Measurements from ENCODE around the gene CPSF3. TPM values are rescaled to one million over a fixed set of nuclear protein-coding genes. Genes with fewer than 3 reads are reported as not detected.

The CPSF3 gene
- total RNA-seq, 2 experiments from 2014 or later = 64.5 to 65.7 TPM

- no peaks in the 10 kb centered on the region for H3K9me3 Mint-ChIP-seq
- no peak for DNase-seq
- H3K4me1 Mint-ChIP-seq (ENCODE audit: low read depth) = no peaks in the 10 kb centered on the region
- no peak overlapping the region for H3K4me3 Mint-ChIP-seq
- H3K27me3 Mint-ChIP-seq (ENCODE audit: low read depth) = no peaks in the 10 kb centered on the region
- H3K36me3 Mint-ChIP-seq (ENCODE audit: low read depth) = no peaks in the 10 kb centered on the region
- CTCF ChIA-PET = no interaction called here
- H3K27ac Mint-ChIP-seq = no peak overlapping the region
- intact Hi-C loops (cut with micrococcal nuclease) = no loop called here
Measured at GRCh38 chr2:9400268-9401058, 23.0 kb upstream of the CPSF3 start.

DNA sequence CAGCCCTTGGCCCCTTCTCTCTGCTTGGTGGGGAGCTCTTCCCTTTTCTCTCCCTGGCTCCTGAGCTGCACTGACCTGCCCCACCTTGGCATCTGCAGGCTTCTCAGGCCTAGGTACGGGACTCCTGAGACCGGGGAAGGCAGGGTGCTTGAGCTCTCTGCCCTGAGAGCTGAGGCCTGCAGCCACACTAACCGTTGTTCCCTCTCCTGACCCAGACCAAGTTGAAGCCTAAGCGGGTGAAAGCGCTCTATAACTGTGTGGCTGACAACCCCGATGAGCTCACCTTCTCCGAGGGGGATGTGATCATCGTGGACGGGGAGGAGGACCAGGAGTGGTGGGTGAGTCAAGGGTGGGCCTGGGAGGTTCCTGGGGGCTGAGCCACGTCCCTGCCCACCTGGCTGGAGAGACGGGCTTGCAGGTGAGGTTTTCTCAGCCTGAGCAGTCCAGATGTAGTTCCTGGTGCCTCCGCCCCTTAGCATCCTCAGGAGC, 22.4 kb upstream of the CPSF3 start:
- CTCF ChIA-PET = interaction anchor here (0.8 kb wide), 1 partner anchor 46 kb away, joined by 3 read pairs; no protein-coding TSS in a partner anchor
- intact Hi-C loops (cut with micrococcal nuclease) = no loop called here
- DNase-seq = no peak
- Mint-ChIP-seq H3K27ac (no peak overlapping the region), H3K9me3 (no peaks in the 10 kb centered on the region), H3K27me3 (ENCODE audit: low read depth) (no peaks in the 10 kb centered on the region), H3K36me3 (ENCODE audit: low read depth) (no peaks in the 10 kb centered on the region), H3K4me1 (ENCODE audit: low read depth) (no peaks in the 10 kb centered on the region), H3K4me3 (no peak overlapping the region)

DNA sequence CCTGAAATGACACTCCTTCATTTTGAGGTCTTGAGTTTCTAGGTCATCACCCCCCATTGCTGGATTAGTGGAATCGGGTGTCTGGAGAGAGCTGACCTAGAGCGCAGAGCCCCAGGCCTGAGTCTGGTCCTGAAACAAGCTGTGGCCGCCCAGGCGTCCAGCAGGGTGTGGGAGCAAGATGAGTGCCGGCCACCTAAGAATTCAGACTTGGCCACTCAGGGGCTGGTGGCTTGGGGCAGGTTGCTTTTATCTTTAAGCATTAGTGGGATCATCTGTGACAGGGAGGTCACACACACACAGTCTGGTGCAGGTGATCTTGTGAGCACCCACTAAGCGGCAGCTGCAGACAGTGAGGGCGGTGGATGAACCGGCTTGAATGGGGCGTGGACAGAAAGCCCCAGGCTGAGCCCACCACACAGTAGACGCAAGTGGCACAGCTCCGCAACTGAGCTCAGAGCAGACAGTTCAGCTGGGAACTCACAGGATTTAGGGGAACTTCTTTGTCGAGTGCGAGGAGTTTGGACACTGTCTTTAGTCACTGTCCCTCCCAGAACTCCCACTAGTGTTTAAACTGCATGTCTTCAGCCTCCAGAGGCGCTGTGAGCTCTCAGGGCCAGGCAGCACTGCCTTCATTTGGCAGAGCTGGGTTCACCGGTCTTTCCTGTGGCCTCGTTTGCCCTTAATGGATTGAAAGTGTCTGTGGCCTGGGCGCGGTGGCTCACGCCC, 21.6 kb upstream of the CPSF3 start:
- Mint-ChIP-seq H3K4me3 (no peak overlapping the region), H3K9me3 (no peaks in the 10 kb centered on the region), H3K4me1 (ENCODE audit: low read depth) (no peaks in the 10 kb centered on the region), H3K36me3 (ENCODE audit: low read depth) (no peaks in the 10 kb centered on the region), H3K27me3 (ENCODE audit: low read depth) (no peaks in the 10 kb centered on the region), H3K27ac (no peak overlapping the region)
- intact Hi-C loops (cut with micrococcal nuclease) = no loop called here
- DNase-seq = no peak
- CTCF ChIA-PET = interaction anchor here (0.8 kb wide), 1 partner anchor 45 kb away, joined by 3 read pairs; no protein-coding TSS in a partner anchor

- Mint-ChIP-seq H3K9me3 (no peaks in the 10 kb centered on the region), H3K4me1 (ENCODE audit: low read depth) (no peaks in the 10 kb centered on the region), H3K4me3 (no peak overlapping the region), H3K36me3 (ENCODE audit: low read depth) (peaks cover 4% of the 10 kb centered on the region), H3K27ac (no peak overlapping the region), H3K27me3 (ENCODE audit: low read depth) (no peaks in the 10 kb centered on the region)
- CTCF ChIA-PET = no interaction called here
- intact Hi-C loops (cut with micrococcal nuclease) = no loop called here
- DNase-seq = no peak
Measured at GRCh38 chr2:9403924-9404323, 19.5 kb upstream of the CPSF3 start.

GRCh38 chr2:9404451-9404850, 19.0 kb upstream of the CPSF3 start:
- Mint-ChIP-seq H3K27ac (no peak overlapping the region), H3K4me3 (no peak overlapping the region), H3K36me3 (ENCODE audit: low read depth) (peaks cover 4% of the 10 kb centered on the region), H3K27me3 (ENCODE audit: low read depth) (no peaks in the 10 kb centered on the region), H3K9me3 (no peaks in the 10 kb centered on the region), H3K4me1 (ENCODE audit: low read depth) (no peaks in the 10 kb centered on the region)
- CTCF ChIA-PET = no interaction called here
- no peak for DNase-seq
- intact Hi-C loops (cut with micrococcal nuclease) = no loop called here

DNA sequence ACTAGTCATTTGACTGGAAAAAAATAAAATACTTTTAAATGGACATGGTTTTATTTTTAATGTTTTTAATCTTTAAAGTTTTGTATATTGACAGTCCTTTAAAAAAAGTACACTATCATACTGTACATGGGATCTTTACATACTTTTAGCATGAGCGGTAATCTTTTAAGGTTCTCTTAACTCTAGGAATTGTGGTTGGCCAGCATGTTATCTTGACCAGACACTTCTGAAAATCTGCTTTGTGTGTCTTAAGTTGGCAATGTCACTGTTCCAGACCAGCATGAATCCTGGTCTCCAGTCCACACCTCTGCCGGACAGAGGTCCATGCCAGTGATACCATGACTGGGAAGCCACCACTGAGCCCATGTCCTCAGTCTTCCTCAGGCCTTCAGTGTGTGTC, 17.8 kb upstream of the CPSF3 start:
- Mint-ChIP-seq H3K9me3 (no peaks in the 10 kb centered on the region), H3K27me3 (ENCODE audit: low read depth) (no peaks in the 10 kb centered on the region), H3K27ac (no peak overlapping the region), H3K4me1 (ENCODE audit: low read depth) (no peaks in the 10 kb centered on the region), H3K36me3 (ENCODE audit: low read depth) (peaks cover 5% of the 10 kb centered on the region), H3K4me3 (no peak overlapping the region)
- DNase-seq = no peak
- CTCF ChIA-PET = no interaction called here
- intact Hi-C loops (cut with micrococcal nuclease) = no loop called here

DNA sequence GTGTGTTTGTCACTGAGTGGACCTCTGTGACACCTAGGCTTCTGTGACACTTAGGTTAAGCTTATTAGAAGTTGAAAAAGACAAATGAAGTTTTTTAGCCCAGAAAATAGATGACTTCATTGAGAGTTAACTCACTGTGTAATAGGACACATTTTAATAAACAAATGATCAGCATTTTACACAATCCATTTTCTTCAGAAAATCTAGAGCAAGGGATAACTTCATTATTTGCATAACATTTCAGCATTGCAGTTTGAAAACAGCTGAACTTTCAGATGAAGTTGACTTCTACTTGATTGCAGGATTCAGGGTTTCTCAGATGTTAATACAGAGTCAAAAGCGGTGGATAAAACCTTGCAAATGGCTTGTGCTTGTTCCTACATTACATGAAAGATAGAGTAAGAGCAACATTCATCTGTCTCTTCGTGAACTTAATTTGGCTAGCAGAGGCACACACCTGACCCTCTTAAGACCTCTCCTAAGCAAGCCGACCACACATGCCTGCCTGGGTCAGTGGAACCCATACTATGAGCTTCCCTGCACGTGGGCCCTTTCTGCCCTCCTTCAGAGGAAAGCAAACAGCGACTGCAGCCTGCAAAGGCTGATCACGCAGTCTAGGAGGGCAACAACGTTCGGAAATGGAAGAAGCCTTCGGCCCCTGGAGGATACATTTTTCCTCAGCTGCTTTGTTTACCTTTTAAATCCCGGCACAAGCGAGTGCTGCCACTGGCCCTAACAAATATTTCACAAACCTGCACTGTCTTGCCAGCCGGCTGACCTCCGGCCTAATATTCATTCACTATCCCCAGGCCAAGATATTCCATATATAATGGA, 16.7 kb upstream of the CPSF3 start:
- intact Hi-C loops (cut with micrococcal nuclease) = no loop called here
- CTCF ChIA-PET = no interaction called here
- no peaks in the 10 kb centered on the region for H3K9me3 Mint-ChIP-seq
- H3K4me3 Mint-ChIP-seq = no peak overlapping the region
- DNase-seq = no peak
- no peak overlapping the region for H3K27ac Mint-ChIP-seq
- H3K4me1 Mint-ChIP-seq (ENCODE audit: low read depth) = no peaks in the 10 kb centered on the region
- H3K36me3 Mint-ChIP-seq (ENCODE audit: low read depth) = peaks cover 7% of the 10 kb centered on the region
- no peaks in the 10 kb centered on the region for H3K27me3 Mint-ChIP-seq (ENCODE audit: low read depth)

GRCh38 chr2:9407363-9407811, 16.1 kb upstream of the CPSF3 start:
- Mint-ChIP-seq H3K36me3 (ENCODE audit: low read depth) (peaks cover 12% of the 10 kb centered on the region), H3K27ac (no peak overlapping the region)
- intact Hi-C loops (cut with micrococcal nuclease) = no loop called here

DNA sequence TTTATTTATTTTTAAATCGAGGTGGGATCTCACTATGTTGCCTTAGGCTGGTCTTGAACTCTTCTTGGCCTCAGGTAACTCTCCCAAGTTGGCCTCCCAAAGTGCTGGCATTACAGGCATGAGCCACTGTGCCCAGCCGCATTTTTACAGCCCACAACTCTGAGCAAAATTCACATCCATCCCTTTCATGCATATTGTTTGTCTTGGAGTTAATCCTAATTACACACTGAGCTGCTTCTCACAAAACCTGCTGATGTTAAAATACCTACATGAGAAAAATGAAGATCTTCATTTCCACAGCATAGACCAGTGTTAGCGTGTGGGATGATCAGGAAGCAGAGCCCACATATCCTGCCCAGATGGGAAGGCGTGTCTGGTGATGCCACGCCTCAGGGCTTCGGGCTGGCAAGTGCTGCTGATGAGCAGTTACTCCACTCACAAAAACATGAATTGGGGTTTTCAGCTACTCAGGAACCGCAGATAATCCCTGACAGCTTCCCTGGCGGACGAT, 14.8 kb upstream of the CPSF3 start:
- H3K4me1 Mint-ChIP-seq (ENCODE audit: low read depth) = no peaks in the 10 kb centered on the region
- H3K9me3 Mint-ChIP-seq = no peaks in the 10 kb centered on the region
- intact Hi-C loops (cut with micrococcal nuclease) = no loop called here
- no peaks in the 10 kb centered on the region for H3K27me3 Mint-ChIP-seq (ENCODE audit: low read depth)
- no peak overlapping the region for H3K27ac Mint-ChIP-seq
- DNase-seq = no peak
- CTCF ChIA-PET = no interaction called here
- H3K4me3 Mint-ChIP-seq = no peak overlapping the region
- H3K36me3 Mint-ChIP-seq (ENCODE audit: low read depth) = peaks cover 16% of the 10 kb centered on the region

More at GRCh38 chr2:9407363-9407811, 16.1 kb upstream of the CPSF3 start:
- Mint-ChIP-seq H3K4me3 (no peak overlapping the region), H3K4me1 (ENCODE audit: low read depth) (no peaks in the 10 kb centered on the region), H3K27me3 (ENCODE audit: low read depth) (no peaks in the 10 kb centered on the region), H3K9me3 (no peaks in the 10 kb centered on the region)
- DNase-seq = no peak
- CTCF ChIA-PET = no interaction called here

DNA sequence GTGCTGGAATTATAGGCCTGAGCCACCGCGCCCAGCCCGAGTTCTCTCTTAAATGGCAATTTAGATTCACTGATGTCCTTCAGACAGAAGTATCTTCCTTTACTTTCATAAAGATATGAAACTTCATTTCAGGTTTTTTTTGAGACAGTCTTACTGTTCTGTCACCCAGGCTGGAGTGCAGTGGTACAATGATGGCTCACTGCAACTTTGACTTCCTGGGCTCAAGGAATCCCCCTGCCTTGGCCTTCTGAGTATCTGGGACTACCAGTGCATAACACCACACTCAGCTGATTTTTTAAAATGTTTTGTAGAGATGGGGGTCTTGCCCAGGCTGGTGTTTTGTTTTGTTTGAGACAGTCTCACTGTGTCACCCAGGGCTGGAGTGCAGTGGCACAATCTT, 13.3 kb upstream of the CPSF3 start:
- no peak overlapping the region for H3K27ac Mint-ChIP-seq
- CTCF ChIA-PET = no interaction called here
- no peaks in the 10 kb centered on the region for H3K27me3 Mint-ChIP-seq (ENCODE audit: low read depth)
- H3K9me3 Mint-ChIP-seq = no peaks in the 10 kb centered on the region
- no peak overlapping the region for H3K4me3 Mint-ChIP-seq
- intact Hi-C loops (cut with micrococcal nuclease) = no loop called here
- peaks cover 2% of the 10 kb centered on the region for H3K4me1 Mint-ChIP-seq (ENCODE audit: low read depth)
- no peak for DNase-seq
- peaks cover 22% of the 10 kb centered on the region for H3K36me3 Mint-ChIP-seq (ENCODE audit: low read depth)

DNA sequence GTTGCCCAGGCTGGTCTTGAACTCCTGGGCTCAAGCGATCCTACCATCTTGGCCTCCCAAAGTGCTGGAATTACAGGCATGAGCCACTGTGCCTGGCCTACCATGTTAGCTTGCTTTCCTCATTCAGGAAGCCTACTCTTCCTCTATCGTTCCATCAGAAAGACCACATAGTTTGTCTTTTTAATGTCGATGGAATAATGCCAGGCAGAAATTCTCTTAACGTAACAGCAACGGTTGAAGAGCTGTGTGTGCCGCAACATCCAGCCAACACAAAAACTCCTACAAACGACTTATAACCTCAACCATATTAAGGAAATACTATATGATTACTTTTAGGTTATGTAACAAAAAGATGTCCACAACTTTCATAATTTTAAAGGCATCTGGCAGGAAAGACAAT, 10.7 kb upstream of the CPSF3 start:
- intact Hi-C loops (cut with micrococcal nuclease) = no loop called here
- peaks cover 15% of the 10 kb centered on the region for H3K4me1 Mint-ChIP-seq (ENCODE audit: low read depth)
- H3K27ac Mint-ChIP-seq = no peak overlapping the region
- DNase-seq = no peak
- CTCF ChIA-PET = interaction anchor here (0.6 kb wide), 1 partner anchor 379 kb away, joined by 3 read pairs; no protein-coding TSS in a partner anchor
- H3K4me3 Mint-ChIP-seq = no peak overlapping the region
- no peaks in the 10 kb centered on the region for H3K27me3 Mint-ChIP-seq (ENCODE audit: low read depth)
- H3K36me3 Mint-ChIP-seq (ENCODE audit: low read depth) = peaks cover 28% of the 10 kb centered on the region
- no peaks in the 10 kb centered on the region for H3K9me3 Mint-ChIP-seq

DNA sequence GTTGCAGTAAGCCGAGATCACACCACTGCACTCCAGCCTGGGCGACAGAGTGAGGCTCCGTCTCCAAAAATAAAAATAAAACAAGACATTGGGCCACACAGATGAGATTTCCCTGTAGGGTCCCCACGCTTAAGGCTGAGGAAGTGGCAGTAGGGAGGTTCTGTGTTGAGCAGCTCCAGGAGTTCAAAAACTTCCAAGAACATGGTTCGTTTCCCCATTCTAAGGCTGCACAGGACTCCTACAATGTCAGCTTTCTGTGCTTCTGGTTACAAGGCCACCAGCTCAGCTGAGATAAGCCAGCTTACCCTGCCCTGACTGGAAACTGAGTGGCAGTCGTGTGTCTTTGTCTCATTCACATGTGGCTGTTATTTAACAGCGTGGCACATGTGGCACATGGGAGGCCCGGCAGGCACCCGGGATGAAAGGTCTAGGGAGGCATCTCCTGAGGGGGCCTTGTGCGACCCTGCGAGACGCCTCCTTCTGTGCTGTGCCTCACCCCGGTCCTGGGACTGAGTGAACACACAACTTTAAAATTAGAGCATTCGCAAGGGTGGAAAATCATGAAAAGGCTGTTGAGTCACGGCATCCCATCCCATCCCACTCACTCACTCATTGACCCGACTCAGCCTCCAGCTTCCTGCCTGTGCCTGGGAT, 7.8 kb upstream of the CPSF3 start:
- DNase-seq = no peak
- Mint-ChIP-seq H3K27me3 (ENCODE audit: low read depth) (no peaks in the 10 kb centered on the region), H3K9me3 (no peaks in the 10 kb centered on the region), H3K36me3 (ENCODE audit: low read depth) (peaks cover 39% of the 10 kb centered on the region), H3K27ac (no peak overlapping the region), H3K4me1 (ENCODE audit: low read depth) (peaks cover 37% of the 10 kb centered on the region), H3K4me3 (no peak overlapping the region)
- intact Hi-C loops (cut with micrococcal nuclease) = no loop called here
- CTCF ChIA-PET = no interaction called here

Data from activated naive CD4-positive, alpha-beta T cell treated with anti-CD3 and anti-CD28 coated beads for 36 hours (primary cell).